ENCODE results near the gene RBM7.

RBM7 gene

DNA sequence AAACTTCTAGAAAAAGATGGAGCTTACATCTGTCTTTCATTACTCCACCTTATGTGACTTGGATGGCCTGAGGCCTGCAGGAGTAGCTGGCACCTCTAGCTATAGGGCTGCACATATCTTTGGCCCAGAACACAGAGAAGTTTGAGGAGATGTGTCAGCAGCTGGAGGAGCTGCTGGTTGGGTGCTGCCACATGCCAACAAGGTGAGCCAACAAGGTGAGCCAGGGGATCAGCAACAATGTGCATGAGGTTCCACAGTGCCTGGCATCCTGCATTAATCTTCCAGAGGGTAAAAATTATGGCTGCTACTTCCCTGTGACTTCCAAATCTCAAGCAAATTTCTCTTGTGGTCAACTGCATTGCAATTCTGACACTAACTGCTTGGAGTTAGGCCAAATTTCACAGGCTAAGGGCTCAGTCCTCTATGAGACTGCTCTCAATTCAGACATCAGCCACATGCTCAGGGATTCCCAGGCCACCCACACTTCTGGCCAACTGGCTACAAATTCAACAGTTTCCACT, 16.0 kb downstream of the RBM7 start:
- no peak overlapping the region for H2AFZ ChIP-seq (ENCODE audit: low read length)
- no peaks in the 10 kb centered on the region for H3K9me2 ChIP-seq (replicated peaks; ENCODE audit: low read depth, low read length)
- TF ChIP-seq, protein P1, sequence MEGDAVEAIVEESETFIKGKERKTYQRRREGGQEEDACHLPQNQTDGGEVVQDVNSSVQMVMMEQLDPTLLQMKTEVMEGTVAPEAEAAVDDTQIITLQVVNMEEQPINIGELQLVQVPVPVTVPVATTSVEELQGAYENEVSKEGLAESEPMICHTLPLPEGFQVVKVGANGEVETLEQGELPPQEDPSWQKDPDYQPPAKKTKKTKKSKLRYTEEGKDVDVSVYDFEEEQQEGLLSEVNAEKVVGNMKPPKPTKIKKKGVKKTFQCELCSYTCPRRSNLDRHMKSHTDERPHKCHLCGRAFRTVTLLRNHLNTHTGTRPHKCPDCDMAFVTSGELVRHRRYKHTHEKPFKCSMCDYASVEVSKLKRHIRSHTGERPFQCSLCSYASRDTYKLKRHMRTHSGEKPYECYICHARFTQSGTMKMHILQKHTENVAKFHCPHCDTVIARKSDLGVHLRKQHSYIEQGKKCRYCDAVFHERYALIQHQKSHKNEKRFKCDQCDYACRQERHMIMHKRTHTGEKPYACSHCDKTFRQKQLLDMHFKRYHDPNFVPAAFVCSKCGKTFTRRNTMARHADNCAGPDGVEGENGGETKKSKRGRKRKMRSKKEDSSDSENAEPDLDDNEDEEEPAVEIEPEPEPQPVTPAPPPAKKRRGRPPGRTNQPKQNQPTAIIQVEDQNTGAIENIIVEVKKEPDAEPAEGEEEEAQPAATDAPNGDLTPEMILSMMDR (conservative IDR thresholded peaks at IDR 0.05; ENCODE audit: low read length), result no peak
- TF ChIP-seq EZH2phosphoT487 (IDR thresholded peaks at IDR 0.05; ENCODE audit: borderline replicate concordance), result no peak
- H3K36me3 ChIP-seq (ENCODE audit: insufficient read depth, low read length), result peaks cover 6% of the 10 kb centered on the region; the same call in 1 of the 2 replicates
- H4K20me1 ChIP-seq (ENCODE audit: insufficient read depth, low read length, poor library complexity, severe bottlenecking), result no peaks in the 10 kb centered on the region
- H3K4me2 ChIP-seq (ENCODE audit: low read depth, low read length, poor library complexity, severe bottlenecking), result no peak overlapping the region
- H3K4me3 ChIP-seq (ENCODE audit: low read length, poor library complexity, severe bottlenecking), result no peak overlapping the region
- H3F3A ChIP-seq (ENCODE audit: low read depth), result no peaks in the 10 kb centered on the region
- H3K4me1 ChIP-seq (ENCODE audit: insufficient read depth, low read length, poor library complexity, severe bottlenecking), result no peaks in the 10 kb centered on the region
- H3K9me3 ChIP-seq (ENCODE audit: insufficient read depth, low read depth, low read length), result no peaks in the 10 kb centered on the region
- H3K79me2 ChIP-seq (ENCODE audit: insufficient read depth, low read length), result no peaks in the 10 kb centered on the region
- no peak overlapping the region for H3K9ac ChIP-seq (ENCODE audit: low read depth, low read length, poor library complexity, severe bottlenecking)
- no peaks in the 10 kb centered on the region for H3K27me3 ChIP-seq (ENCODE audit: insufficient read depth, low read length, poor library complexity, severe bottlenecking)

DNA sequence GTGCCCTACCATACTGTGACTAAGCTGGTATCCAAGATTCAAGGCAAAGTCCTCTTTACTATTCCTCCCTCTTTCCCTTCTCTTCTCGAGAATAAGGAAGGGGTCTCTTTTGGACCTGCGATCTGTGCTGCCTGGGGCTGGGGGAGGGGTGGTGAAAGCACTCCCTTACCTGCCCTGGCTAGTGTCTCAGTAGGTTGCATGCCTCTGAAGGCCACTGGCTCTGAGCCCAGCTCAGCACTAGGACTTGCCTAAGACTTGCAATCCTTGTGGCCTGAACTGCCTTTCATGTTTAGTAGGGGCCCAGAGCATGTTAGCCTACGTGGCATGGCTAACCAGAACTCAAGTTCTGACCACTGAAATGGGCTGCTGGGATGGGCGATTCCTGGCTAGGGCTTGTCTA, 25.8 kb downstream of the RBM7 start:
- no peaks in the 10 kb centered on the region for H3K9me3 ChIP-seq (ENCODE audit: insufficient read depth, low read depth, low read length)
- H3F3A ChIP-seq (ENCODE audit: low read depth), result no peaks in the 10 kb centered on the region
- H3K79me2 ChIP-seq (ENCODE audit: insufficient read depth, low read length), result no peaks in the 10 kb centered on the region
- no peaks in the 10 kb centered on the region for H3K27me3 ChIP-seq (ENCODE audit: insufficient read depth, low read length, poor library complexity, severe bottlenecking)
- no peak for TF ChIP-seq EZH2phosphoT487 (IDR thresholded peaks at IDR 0.05; ENCODE audit: borderline replicate concordance)
- TF ChIP-seq, protein P1 (conservative IDR thresholded peaks at IDR 0.05; ENCODE audit: low read length), result no peak
- H3K4me1 ChIP-seq (ENCODE audit: insufficient read depth, low read length, poor library complexity, severe bottlenecking), result no peaks in the 10 kb centered on the region
- H3K36me3 ChIP-seq (ENCODE audit: insufficient read depth, low read length), result no peaks in the 10 kb centered on the region
- H3K4me3 ChIP-seq (ENCODE audit: low read length, poor library complexity, severe bottlenecking), result no peak overlapping the region
- H3K9me2 ChIP-seq (replicated peaks; ENCODE audit: low read depth, low read length), result no peaks in the 10 kb centered on the region
- H4K20me1 ChIP-seq (ENCODE audit: insufficient read depth, low read length, poor library complexity, severe bottlenecking), result no peaks in the 10 kb centered on the region
- no peak overlapping the region for H3K4me2 ChIP-seq (ENCODE audit: low read depth, low read length, poor library complexity, severe bottlenecking)
- no peak overlapping the region for H3K9ac ChIP-seq (ENCODE audit: low read depth, low read length, poor library complexity, severe bottlenecking)
- no peak overlapping the region for H2AFZ ChIP-seq (ENCODE audit: low read length)

DNA sequence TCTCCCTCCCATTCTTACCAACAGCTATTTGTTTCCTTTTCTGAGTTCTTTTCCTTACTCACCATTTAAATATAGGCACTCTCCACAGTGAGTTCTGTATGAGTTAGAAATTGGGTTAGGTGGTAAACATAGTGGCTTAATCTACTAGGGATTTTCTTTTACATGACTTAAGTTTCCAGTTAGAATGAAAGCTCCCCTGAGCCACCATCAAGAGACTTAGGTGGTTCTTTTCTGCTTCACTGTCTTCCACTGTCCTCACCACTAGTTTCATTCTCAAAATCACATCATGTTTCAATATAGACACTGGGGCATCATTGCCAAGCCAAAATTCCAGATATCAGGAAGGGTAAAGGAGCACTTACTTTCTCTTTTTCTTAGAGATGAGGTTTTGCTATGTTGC, 29.8 kb downstream of the RBM7 start:
- Histone ChIP-seq H3K4me2 (ENCODE audit: low read depth, low read length, poor library complexity, severe bottlenecking) (no peak overlapping the region), H3K9me3 (ENCODE audit: insufficient read depth, low read depth, low read length) (no peaks in the 10 kb centered on the region), H3K27me3 (ENCODE audit: insufficient read depth, low read length, poor library complexity, severe bottlenecking) (no peaks in the 10 kb centered on the region), H3K4me1 (ENCODE audit: insufficient read depth, low read length, poor library complexity, severe bottlenecking) (no peaks in the 10 kb centered on the region), H2AFZ (ENCODE audit: low read length) (no peak overlapping the region), H3K4me3 (ENCODE audit: low read length, poor library complexity, severe bottlenecking) (no peak overlapping the region), H3K9ac (ENCODE audit: low read depth, low read length, poor library complexity, severe bottlenecking) (no peak overlapping the region), H3K9me2 (replicated peaks; ENCODE audit: low read depth, low read length) (no peaks in the 10 kb centered on the region), H4K20me1 (ENCODE audit: insufficient read depth, low read length, poor library complexity, severe bottlenecking) (no peaks in the 10 kb centered on the region), H3K36me3 (ENCODE audit: insufficient read depth, low read length) (no peaks in the 10 kb centered on the region), H3F3A (ENCODE audit: low read depth) (no peaks in the 10 kb centered on the region), H3K79me2 (ENCODE audit: insufficient read depth, low read length) (no peaks in the 10 kb centered on the region)
- TF ChIP-seq EZH2phosphoT487 (IDR thresholded peaks at IDR 0.05; ENCODE audit: borderline replicate concordance), result no peak
- TF ChIP-seq, protein P1 (conservative IDR thresholded peaks at IDR 0.05; ENCODE audit: low read length), result no peak

Measured in Loucy (cell line).